ENCODE measurements around the gene RASGRP2. TPM values are rescaled to one million over a fixed set of nuclear protein-coding genes. Genes with fewer than 3 reads are reported as not detected.
A peak's percentile ranks its signal among the peaks of the same experiment; 100 is the strongest.

The RASGRP2 gene
- 1.3 TPM for polyA plus RNA-seq (2013, experiment 1 of 2)
- 1.4 TPM for polyA plus RNA-seq (2013, experiment 2 of 2)

DNA sequence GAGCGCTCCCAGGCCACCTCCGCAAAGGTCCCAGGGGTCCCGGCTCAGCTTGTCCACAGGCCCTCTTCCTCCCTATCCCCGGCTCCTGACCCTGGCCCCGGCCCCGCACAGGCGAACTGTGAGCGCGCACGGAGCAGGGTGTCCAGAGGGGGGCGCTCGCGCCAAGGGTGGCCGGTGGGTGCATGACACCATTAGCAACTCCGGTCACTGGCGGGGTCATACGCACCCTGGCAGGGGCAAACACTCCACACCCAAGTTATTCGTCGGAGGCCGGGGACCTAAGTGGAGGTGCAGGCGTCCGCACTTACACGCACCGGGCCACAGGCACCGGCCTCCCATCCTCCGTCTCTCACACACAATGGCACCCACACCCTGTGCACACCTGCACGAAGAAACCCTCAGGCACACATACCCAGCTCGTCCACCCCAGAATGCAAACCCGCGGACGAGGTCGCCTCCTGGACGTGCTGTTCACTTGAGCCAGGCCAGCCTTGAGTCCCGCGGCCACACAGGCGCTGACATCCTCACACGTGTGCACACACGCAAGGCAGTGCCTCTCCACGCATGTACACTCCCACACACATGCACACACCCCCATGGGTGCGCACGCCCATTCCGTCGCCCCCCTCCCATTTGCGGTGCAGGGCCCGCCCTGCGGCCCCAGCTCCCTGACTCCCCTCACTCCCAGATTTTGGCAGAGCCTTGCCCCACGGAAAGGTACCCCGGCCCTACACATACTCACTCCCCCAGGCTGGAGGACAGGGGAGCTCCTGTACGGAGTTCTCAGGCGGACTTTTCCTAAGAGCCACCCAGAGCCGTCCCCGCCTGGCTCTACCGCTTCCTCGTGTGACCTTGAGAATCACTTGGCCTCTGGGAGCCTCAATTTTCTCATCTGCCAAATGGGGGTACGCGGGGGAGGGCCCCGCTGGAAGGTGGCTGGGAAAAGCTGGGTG is at the start of gene RASGRP2:
Gene RASGRP2 (minus strand): TSS at position 552 of the 953 bp plus-strand sequence. CDS start 1,276 bp downstream, outside the sequence.
- H3K18ac ChIP-seq (ENCODE audit: low read length): peak within 1 kb of the TSS; percentile 90
- no peaks in the 10 kb centered on the region for H3K36me3 ChIP-seq (replicated peaks in 1 of 2; ENCODE audit: control insufficient read depth in 2 of 2, insufficient read depth in 2 of 2, low read length in 2 of 2)
- H3K23ac ChIP-seq (ENCODE audit: low read depth, low read length, poor library complexity): peak within 1 kb of the TSS; percentile 80
- H3K9ac ChIP-seq (ENCODE audit: low read depth, low read length, poor library complexity): peak within 1 kb of the TSS; percentile 60
- H3K9me3 ChIP-seq (replicated peaks in 1 of 2; ENCODE audit: control insufficient read depth in 2 of 2, insufficient read depth in 1 of 2, low read depth in 1 of 2, low read length in 2 of 2): peaks cover 0 to 8% of the 10 kb centered on the region in 2 donors
- H2AK5ac ChIP-seq (ENCODE audit: low read depth, low read length): peak within 1 kb of the TSS; percentile 93
- DNase-seq (ENCODE audit: low spot score): no peak
- H3K4ac ChIP-seq (ENCODE audit: low read length): peak within 1 kb of the TSS; percentile 38
- H2BK12ac ChIP-seq (ENCODE audit: low read length): peak within 1 kb of the TSS; percentile 99
- no peak within 1 kb of the TSS for H2BK120ac ChIP-seq (ENCODE audit: low read depth, low read length)
- peaks cover 5% of the 10 kb centered on the region for H3K79me1 ChIP-seq (ENCODE audit: low read depth, low read length)
- no peak within 1 kb of the TSS for H4K8ac ChIP-seq (ENCODE audit: low read depth, low read length)
- H4K91ac ChIP-seq (ENCODE audit: low read depth, low read length, poor library complexity): no peak within 1 kb of the TSS
- peak within 1 kb of the TSS; percentile 47 for H3K14ac ChIP-seq (ENCODE audit: low read length)
- peak within 1 kb of the TSS; percentile 89 for H2AFZ ChIP-seq (ENCODE audit: low read length)
- WGBS, 2 donors (ENCODE audit: extremely low coverage in 2 of 2, insufficient read length in 2 of 2, insufficient replicate concordance in 1 of 2): no CpG with 5 or more reads among the region's 57 CpGs
- peaks cover 24 to 25% of the 10 kb centered on the region in 2 donors for H3K4me1 ChIP-seq (ENCODE audit: control insufficient read depth in 2 of 2, insufficient read depth in 1 of 2, low read depth in 1 of 2, low read length in 2 of 2)
- peak within 1 kb of the TSS; percentile 41 to 73 for H3K4me3 ChIP-seq (ENCODE audit: low read length in 2 of 2)
- H3K27ac ChIP-seq (replicated peaks; ENCODE audit: low read length): no peak within 1 kb of the TSS
- H2BK15ac ChIP-seq (ENCODE audit: low read length): peak within 1 kb of the TSS; percentile 89
- H2BK5ac ChIP-seq (ENCODE audit: low read length): peak within 1 kb of the TSS; percentile 95
- H3K27me3 ChIP-seq (ENCODE audit: control insufficient read depth in 3 of 3, insufficient read depth in 3 of 3, low read depth in 1 of 3, low read length in 3 of 3): peaks cover 30 to 54% (median 53%) of the 10 kb centered on the region in 3 experiments
- peak within 1 kb of the TSS; percentile 99 for H3K4me2 ChIP-seq (ENCODE audit: insufficient read depth, low read length, poor library complexity, severe bottlenecking)

DNA sequence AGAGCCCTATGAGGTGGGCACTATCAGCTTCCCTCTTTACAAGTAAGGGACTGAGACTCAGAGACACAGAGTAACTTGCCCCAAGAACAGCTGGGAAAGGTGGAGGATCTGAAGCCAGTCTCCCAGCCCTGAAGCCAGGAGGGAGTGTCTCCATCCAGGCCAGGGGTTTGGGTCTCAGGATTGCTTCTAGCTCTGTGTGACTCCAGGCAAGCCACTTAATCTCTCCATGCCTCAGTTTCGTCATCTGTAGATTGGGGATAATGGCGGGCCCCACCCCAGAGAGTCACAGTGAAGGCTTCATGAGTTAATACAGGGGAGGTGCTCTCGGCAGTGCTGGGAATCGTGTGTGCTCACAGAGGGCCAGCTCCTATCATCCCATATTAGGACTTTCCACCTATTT is 48.5 kb upstream of the RASGRP2 start:
- H3K9me3 ChIP-seq (replicated peaks in 1 of 2; ENCODE audit: control insufficient read depth in 2 of 2, insufficient read depth in 1 of 2, low read depth in 1 of 2, low read length in 2 of 2): no peaks in the 10 kb centered on the region

DNA sequence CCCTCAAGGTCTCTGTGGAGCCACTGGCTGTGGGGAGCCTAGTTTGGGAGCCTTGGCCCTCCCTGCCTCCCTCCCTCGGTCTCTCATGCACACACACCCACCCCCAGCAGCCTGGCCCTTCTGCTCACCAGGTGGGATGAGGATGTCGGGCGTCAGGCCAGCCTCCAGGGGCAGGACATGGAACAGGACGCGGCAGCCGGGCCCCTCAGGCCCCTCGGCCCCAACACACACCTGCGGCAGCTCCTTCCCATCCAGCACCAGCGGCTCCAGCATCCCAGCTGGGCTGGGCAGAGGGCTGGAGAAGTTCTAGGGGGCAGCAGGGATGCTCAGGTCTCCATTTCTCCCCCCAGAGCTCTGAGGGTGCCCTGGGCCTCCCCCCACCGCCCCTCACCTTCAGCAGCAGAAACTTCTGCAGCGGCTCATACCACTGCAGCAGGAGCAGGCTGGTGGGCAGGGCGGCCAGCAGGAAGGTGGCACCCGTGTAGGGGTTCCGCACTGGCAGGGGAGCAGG is 47.9 kb upstream of the RASGRP2 start:
- H3K4me3 ChIP-seq (ENCODE audit: low read length in 2 of 2): no peak overlapping the region
- no peak overlapping the region for H2AK5ac ChIP-seq (ENCODE audit: low read depth, low read length)
- no peak overlapping the region for H2BK12ac ChIP-seq (ENCODE audit: low read length)
- peaks cover 7 to 9% of the 10 kb centered on the region in 2 donors for H3K36me3 ChIP-seq (replicated peaks in 1 of 2; ENCODE audit: control insufficient read depth in 2 of 2, insufficient read depth in 2 of 2, low read length in 2 of 2)
- H3K4ac ChIP-seq (ENCODE audit: low read length): no peak overlapping the region
- WGBS, 2 donors (ENCODE audit: extremely low coverage in 2 of 2, insufficient read length in 2 of 2, insufficient replicate concordance in 1 of 2): no CpG with 5 or more reads among the region's 14 CpGs
- no peak overlapping the region for H3K27ac ChIP-seq (replicated peaks; ENCODE audit: low read length)
- H2AFZ ChIP-seq (ENCODE audit: low read length): no peak overlapping the region
- H3K4me2 ChIP-seq (ENCODE audit: insufficient read depth, low read length, poor library complexity, severe bottlenecking): no peak overlapping the region
- no peak overlapping the region for H3K14ac ChIP-seq (ENCODE audit: low read length)
- H4K91ac ChIP-seq (ENCODE audit: low read depth, low read length, poor library complexity): no peak overlapping the region
- H3K23ac ChIP-seq (ENCODE audit: low read depth, low read length, poor library complexity): no peak overlapping the region
- DNase-seq (ENCODE audit: low spot score): no peak
- no peak overlapping the region for H2BK120ac ChIP-seq (ENCODE audit: low read depth, low read length)
- no peaks in the 10 kb centered on the region for H3K9me3 ChIP-seq (replicated peaks in 1 of 2; ENCODE audit: control insufficient read depth in 2 of 2, insufficient read depth in 1 of 2, low read depth in 1 of 2, low read length in 2 of 2)
- H3K9ac ChIP-seq (ENCODE audit: low read depth, low read length, poor library complexity): peak overlapping the region; percentile 70
- H4K8ac ChIP-seq (ENCODE audit: low read depth, low read length): no peak overlapping the region
- no peak overlapping the region for H2BK5ac ChIP-seq (ENCODE audit: low read length)
- H2BK15ac ChIP-seq (ENCODE audit: low read length): no peak overlapping the region
- H3K27me3 ChIP-seq (ENCODE audit: control insufficient read depth in 3 of 3, insufficient read depth in 3 of 3, low read depth in 1 of 3, low read length in 3 of 3): no peaks in the 10 kb centered on the region
- no peaks in the 10 kb centered on the region for H3K79me1 ChIP-seq (ENCODE audit: low read depth, low read length)
- no peak overlapping the region for H3K18ac ChIP-seq (ENCODE audit: low read length)
- H3K4me1 ChIP-seq (ENCODE audit: control insufficient read depth in 2 of 2, insufficient read depth in 1 of 2, low read depth in 1 of 2, low read length in 2 of 2): no peaks in the 10 kb centered on the region

More for the DNA sequence above, 48.5 kb upstream of the RASGRP2 start:
- no peak overlapping the region for H3K23ac ChIP-seq (ENCODE audit: low read depth, low read length, poor library complexity)
- peaks cover 7 to 11% of the 10 kb centered on the region in 2 donors for H3K36me3 ChIP-seq (replicated peaks in 1 of 2; ENCODE audit: control insufficient read depth in 2 of 2, insufficient read depth in 2 of 2, low read length in 2 of 2)
- H2BK5ac ChIP-seq (ENCODE audit: low read length): no peak overlapping the region
- H3K79me1 ChIP-seq (ENCODE audit: low read depth, low read length): no peaks in the 10 kb centered on the region
- no peak overlapping the region for H3K14ac ChIP-seq (ENCODE audit: low read length)
- no peak overlapping the region for H3K4me2 ChIP-seq (ENCODE audit: insufficient read depth, low read length, poor library complexity, severe bottlenecking)
- H2BK15ac ChIP-seq (ENCODE audit: low read length): no peak overlapping the region
- no peak overlapping the region for H3K9ac ChIP-seq (ENCODE audit: low read depth, low read length, poor library complexity)
- H4K8ac ChIP-seq (ENCODE audit: low read depth, low read length): no peak overlapping the region
- H2AFZ ChIP-seq (ENCODE audit: low read length): no peak overlapping the region
- no peak overlapping the region for H3K4ac ChIP-seq (ENCODE audit: low read length)
- H2BK12ac ChIP-seq (ENCODE audit: low read length): no peak overlapping the region
- H3K27me3 ChIP-seq (ENCODE audit: control insufficient read depth in 3 of 3, insufficient read depth in 3 of 3, low read depth in 1 of 3, low read length in 3 of 3): no peaks in the 10 kb centered on the region
- no peak overlapping the region for H2AK5ac ChIP-seq (ENCODE audit: low read depth, low read length)
- WGBS, 2 donors (ENCODE audit: extremely low coverage in 2 of 2, insufficient read length in 2 of 2, insufficient replicate concordance in 1 of 2): no CpG with 5 or more reads among the region's 4 CpGs
- no peak overlapping the region for H3K18ac ChIP-seq (ENCODE audit: low read length)
- no peak overlapping the region for H3K27ac ChIP-seq (replicated peaks; ENCODE audit: low read length)
- no peak overlapping the region for H4K91ac ChIP-seq (ENCODE audit: low read depth, low read length, poor library complexity)
- H3K4me1 ChIP-seq (ENCODE audit: control insufficient read depth in 2 of 2, insufficient read depth in 1 of 2, low read depth in 1 of 2, low read length in 2 of 2): no peaks in the 10 kb centered on the region
- no peak for DNase-seq (ENCODE audit: low spot score)
- no peak overlapping the region for H3K4me3 ChIP-seq (ENCODE audit: low read length in 2 of 2)
- no peak overlapping the region for H2BK120ac ChIP-seq (ENCODE audit: low read depth, low read length)
